A549 (cell line): ENCODE data around the gene TPRG1L.

Experiments
- BHLHE40 ChIP-seq: IDR thresholded peaks from 2 replicates; pipeline ENCODE4 v1.6.1; 2012; ENCODE audit warnings: low read depth, low read length, inconsistent platforms
- CEBPB ChIP-seq, 2 experiments: fragments of >200 bp in 1 of 2; sonication (Bioruptor Twin) in 1 of 2; formaldehyde crosslinking in 1 of 2; IDR thresholded peaks; 2 replicates each; pipeline ENCODE4 v1.6.1; 2012 to 2016
- CHD4 ChIP-seq: fragments of 200-600 bp; sonication (generic); IDR thresholded peaks from 2 replicates; pipeline ENCODE4 v1.6.1; 2016; ENCODE audit warnings: antibody characterized with exemption, mild to moderate bottlenecking, borderline replicate concordance
- FOSL2 ChIP-seq, 2 experiments: fragments of 450-650 bp in 1 of 2; fragments of >200 bp in 1 of 2; sonication (Bioruptor Twin) in 1 of 2; formaldehyde crosslinking; IDR thresholded peaks; 2 replicates each; pipeline versions ENCODE4 v1.5.0 to v1.6.1; 2016 to 2020; ENCODE audit warnings: mild to moderate bottlenecking in 1 of 2, moderate library complexity in 1 of 2
- GATA3 ChIP-seq: IDR thresholded peaks from 2 replicates; pipeline ENCODE4 v1.6.1; 2012; ENCODE audit warnings: borderline replicate concordance
- HOXA7 ChIP-seq: fragments of 250-450 bp; sonication (Bioruptor Pico); IDR thresholded peaks from 2 replicates; pipeline ENCODE4 v1.5.0; 2020; ENCODE audit warnings: mild to moderate bottlenecking, moderate library complexity
- MAZ ChIP-seq: fragments of 150-350 bp; IDR thresholded peaks from 2 replicates; pipeline ENCODE4 v1.6.1; 2014; ENCODE audit warnings: antibody characterized with exemption, low read depth, low read length, borderline replicate concordance
- NFE2L2 ChIP-seq: fragments of 150-350 bp; conservative IDR thresholded peaks from 2 replicates; pipeline ENCODE4 v1.6.1; 2014; ENCODE audit warnings: low read length
- POLR2A ChIP-seq: IDR thresholded peaks from 2 replicates; pipeline ENCODE4 v1.6.1; 2012; ENCODE audit warnings: mild to moderate bottlenecking, low read length
- RCOR1 ChIP-seq: fragments of 150-350 bp; IDR thresholded peaks from 2 replicates; pipeline ENCODE4 v1.6.1; 2014; ENCODE audit warnings: antibody characterized with exemption, low read length, low read depth
- TF ChIP-seq, protein P1 (sequence below): fragments of >200 bp; sonication (Bioruptor Twin); formaldehyde crosslinking; IDR thresholded peaks from 3 replicates; pipeline ENCODE4 v1.5.1; 2016
- TF ChIP-seq, protein P2 (sequence below): fragments of 200-600 bp; sonication (generic); IDR thresholded peaks from 2 replicates; pipeline ENCODE4 v1.6.1; 2016; ENCODE audit warnings: antibody characterized with exemption, mild to moderate bottlenecking, moderate library complexity

DNA sequence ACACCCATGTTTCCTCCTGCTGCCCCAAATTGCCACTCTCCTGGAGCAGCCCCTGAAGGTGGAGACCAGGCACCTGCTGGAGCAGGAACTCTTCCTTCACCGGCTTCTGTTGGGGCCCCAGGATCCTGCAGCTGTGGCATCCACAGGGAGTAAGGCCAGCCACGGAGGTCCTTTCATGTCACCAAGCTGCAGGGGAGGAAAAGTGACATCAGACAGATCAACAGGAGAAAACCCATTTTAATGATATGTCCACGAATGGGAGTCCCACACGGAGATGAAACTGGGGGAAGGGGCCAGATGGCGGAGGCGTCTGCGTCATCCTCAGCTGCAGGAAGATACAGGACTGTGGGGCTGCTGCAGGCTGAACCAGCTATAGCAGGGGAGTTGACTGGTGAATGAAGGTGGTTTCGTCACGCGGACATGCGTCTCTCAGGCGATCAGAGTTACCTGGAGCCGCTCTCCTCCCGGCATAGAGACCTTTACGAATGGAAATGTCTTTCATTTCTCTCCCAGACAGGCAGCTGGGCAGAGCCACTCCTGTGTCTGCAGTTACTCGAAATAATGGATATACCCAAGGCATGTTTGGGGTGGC lies 37.4 kb downstream of the TPRG1L start:
- TF ChIP-seq BHLHE40, result no peak
- TF ChIP-seq MAZ, result no peak
- TF ChIP-seq HOXA7, result no peak
- TF ChIP-seq, protein P1, sequence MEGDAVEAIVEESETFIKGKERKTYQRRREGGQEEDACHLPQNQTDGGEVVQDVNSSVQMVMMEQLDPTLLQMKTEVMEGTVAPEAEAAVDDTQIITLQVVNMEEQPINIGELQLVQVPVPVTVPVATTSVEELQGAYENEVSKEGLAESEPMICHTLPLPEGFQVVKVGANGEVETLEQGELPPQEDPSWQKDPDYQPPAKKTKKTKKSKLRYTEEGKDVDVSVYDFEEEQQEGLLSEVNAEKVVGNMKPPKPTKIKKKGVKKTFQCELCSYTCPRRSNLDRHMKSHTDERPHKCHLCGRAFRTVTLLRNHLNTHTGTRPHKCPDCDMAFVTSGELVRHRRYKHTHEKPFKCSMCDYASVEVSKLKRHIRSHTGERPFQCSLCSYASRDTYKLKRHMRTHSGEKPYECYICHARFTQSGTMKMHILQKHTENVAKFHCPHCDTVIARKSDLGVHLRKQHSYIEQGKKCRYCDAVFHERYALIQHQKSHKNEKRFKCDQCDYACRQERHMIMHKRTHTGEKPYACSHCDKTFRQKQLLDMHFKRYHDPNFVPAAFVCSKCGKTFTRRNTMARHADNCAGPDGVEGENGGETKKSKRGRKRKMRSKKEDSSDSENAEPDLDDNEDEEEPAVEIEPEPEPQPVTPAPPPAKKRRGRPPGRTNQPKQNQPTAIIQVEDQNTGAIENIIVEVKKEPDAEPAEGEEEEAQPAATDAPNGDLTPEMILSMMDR, result no peak
- no peak for TF ChIP-seq POLR2A
- TF ChIP-seq CEBPB (IDR thresholded peaks at IDR 0.05), result no peak
- TF ChIP-seq RCOR1, result no peak
- TF ChIP-seq FOSL2 (IDR thresholded peaks at IDR 0.05), result no peak
- TF ChIP-seq FOSL2 (CRISPR knock-in tag; IDR thresholded peaks at IDR 0.05), result no peak
- TF ChIP-seq, protein P2, sequence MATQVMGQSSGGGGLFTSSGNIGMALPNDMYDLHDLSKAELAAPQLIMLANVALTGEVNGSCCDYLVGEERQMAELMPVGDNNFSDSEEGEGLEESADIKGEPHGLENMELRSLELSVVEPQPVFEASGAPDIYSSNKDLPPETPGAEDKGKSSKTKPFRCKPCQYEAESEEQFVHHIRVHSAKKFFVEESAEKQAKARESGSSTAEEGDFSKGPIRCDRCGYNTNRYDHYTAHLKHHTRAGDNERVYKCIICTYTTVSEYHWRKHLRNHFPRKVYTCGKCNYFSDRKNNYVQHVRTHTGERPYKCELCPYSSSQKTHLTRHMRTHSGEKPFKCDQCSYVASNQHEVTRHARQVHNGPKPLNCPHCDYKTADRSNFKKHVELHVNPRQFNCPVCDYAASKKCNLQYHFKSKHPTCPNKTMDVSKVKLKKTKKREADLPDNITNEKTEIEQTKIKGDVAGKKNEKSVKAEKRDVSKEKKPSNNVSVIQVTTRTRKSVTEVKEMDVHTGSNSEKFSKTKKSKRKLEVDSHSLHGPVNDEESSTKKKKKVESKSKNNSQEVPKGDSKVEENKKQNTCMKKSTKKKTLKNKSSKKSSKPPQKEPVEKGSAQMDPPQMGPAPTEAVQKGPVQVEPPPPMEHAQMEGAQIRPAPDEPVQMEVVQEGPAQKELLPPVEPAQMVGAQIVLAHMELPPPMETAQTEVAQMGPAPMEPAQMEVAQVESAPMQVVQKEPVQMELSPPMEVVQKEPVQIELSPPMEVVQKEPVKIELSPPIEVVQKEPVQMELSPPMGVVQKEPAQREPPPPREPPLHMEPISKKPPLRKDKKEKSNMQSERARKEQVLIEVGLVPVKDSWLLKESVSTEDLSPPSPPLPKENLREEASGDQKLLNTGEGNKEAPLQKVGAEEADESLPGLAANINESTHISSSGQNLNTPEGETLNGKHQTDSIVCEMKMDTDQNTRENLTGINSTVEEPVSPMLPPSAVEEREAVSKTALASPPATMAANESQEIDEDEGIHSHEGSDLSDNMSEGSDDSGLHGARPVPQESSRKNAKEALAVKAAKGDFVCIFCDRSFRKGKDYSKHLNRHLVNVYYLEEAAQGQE, result no peak
- no peak for TF ChIP-seq GATA3
- TF ChIP-seq NFE2L2, result no peak
- no peak for TF ChIP-seq CHD4
